Measurements from ENCODE around the gene NRGN.

DNA sequence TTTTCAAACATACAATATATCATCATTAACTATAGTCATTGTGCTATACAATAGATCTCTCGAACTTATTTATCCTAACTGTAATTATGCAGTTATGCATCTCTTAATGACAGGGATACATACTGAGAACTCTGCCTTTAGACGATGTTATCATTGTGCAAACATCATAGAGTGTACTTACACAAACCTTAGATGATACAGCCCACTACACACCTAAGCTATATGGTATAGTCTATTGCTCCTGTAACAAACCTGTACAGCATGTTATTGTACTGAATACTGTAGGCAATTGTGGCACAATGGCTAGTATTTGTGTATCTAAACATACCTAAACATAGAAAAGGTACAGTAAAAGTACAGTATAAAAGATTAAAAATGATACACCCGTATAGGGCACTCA lies 27.4 kb upstream of the NRGN start:
- no peak for TF ChIP-seq POLR2AphosphoS5 (IDR thresholded peaks at IDR 0.05; ENCODE audit: low read depth)
- TF ChIP-seq, protein P1, sequence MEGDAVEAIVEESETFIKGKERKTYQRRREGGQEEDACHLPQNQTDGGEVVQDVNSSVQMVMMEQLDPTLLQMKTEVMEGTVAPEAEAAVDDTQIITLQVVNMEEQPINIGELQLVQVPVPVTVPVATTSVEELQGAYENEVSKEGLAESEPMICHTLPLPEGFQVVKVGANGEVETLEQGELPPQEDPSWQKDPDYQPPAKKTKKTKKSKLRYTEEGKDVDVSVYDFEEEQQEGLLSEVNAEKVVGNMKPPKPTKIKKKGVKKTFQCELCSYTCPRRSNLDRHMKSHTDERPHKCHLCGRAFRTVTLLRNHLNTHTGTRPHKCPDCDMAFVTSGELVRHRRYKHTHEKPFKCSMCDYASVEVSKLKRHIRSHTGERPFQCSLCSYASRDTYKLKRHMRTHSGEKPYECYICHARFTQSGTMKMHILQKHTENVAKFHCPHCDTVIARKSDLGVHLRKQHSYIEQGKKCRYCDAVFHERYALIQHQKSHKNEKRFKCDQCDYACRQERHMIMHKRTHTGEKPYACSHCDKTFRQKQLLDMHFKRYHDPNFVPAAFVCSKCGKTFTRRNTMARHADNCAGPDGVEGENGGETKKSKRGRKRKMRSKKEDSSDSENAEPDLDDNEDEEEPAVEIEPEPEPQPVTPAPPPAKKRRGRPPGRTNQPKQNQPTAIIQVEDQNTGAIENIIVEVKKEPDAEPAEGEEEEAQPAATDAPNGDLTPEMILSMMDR (IDR thresholded peaks at IDR 0.05; ENCODE audit: insufficient read depth, low read length): no peak
- no peak for TF ChIP-seq GABPA (IDR thresholded peaks at IDR 0.05; ENCODE audit: low read depth)
